GM18517 (cell line): ENCODE measurements around the gene AHDC1.
"Not testable (repeated sequence)": the region's sequence is repeated elsewhere in the genome, so short reads cannot be mapped to it uniquely, and the experiment has no call there.

Experiments
- ATAC-seq: cut with Tn5 transposase; IDR thresholded peaks from one replicate; pipeline ENCODE4 v1.9.1; 2021; ENCODE audit warnings: mild to moderate bottlenecking, moderate library complexity; ENCODE audit not compliant: unreplicated experiment

The AHDC1 gene

GRCh38 chr1:27603681-27604578, at the start of gene AHDC1:
TSS of gene AHDC1 (minus strand) at chr1:27604144. CDS start at chr1:27552115, 52,029 bp downstream.
- no peak for ATAC-seq

GRCh38 chr1:27652111-27652864, 48.3 kb upstream of the AHDC1 start:
- ATAC-seq, result no peak

- ATAC-seq, result no peak
These were observed 46.7 kb upstream of the AHDC1 start for GRCh38 chr1:27650539-27651175.

GRCh38 chr1:27650171-27650538, 46.2 kb upstream of the AHDC1 start:
- ATAC-seq, result no peak

GRCh38 chr1:27649306-27649635, 45.3 kb upstream of the AHDC1 start:
- no peak for ATAC-seq

- ATAC-seq, result no peak
These were observed 44.8 kb upstream of the AHDC1 start for GRCh38 chr1:27648602-27649305.

GRCh38 chr1:27647328-27647727, 43.4 kb upstream of the AHDC1 start:
- ATAC-seq, result no peak

GRCh38 chr1:27646676-27647075, 42.7 kb upstream of the AHDC1 start:
- ATAC-seq, result no peak

- no peak for ATAC-seq
These were observed 41.1 kb upstream of the AHDC1 start for GRCh38 chr1:27645071-27645415.

- no peak for ATAC-seq
These were observed 40.6 kb upstream of the AHDC1 start for GRCh38 chr1:27644369-27645070.

GRCh38 chr1:27643600-27644368, 39.8 kb upstream of the AHDC1 start:
- no peak for ATAC-seq

GRCh38 chr1:27640514-27640913, 36.6 kb upstream of the AHDC1 start:
- ATAC-seq, result not testable (repeated sequence)

GRCh38 chr1:27638805-27639204, 34.9 kb upstream of the AHDC1 start:
- ATAC-seq, result no peak

GRCh38 chr1:27638047-27638734, 34.2 kb upstream of the AHDC1 start:
- no peak for ATAC-seq

GRCh38 chr1:27635396-27636142, 31.6 kb upstream of the AHDC1 start:
- ATAC-seq, result no peak

- ATAC-seq, result no peak
These were observed 31.0 kb upstream of the AHDC1 start, which contains the start of gene FGR for GRCh38 chr1:27634985-27635367. TSS of gene FGR (minus strand) at chr1:27635185. CDS start at chr1:27623916, 11,269 bp downstream.

- ATAC-seq, result no peak
These were observed 30.4 kb upstream of the AHDC1 start for GRCh38 chr1:27634177-27634984.
